Stomach (tissue), 4 donors: Measurements from ENCODE around the gene HOXC12.

Source experiments
- EP300 ChIP-seq: sonication (generic); formaldehyde crosslinking; IDR thresholded peaks from one replicate; pipeline ENCODE4 v1.6.1; 2017; ENCODE audit warnings: antibody characterized with exemption
- POLR2A ChIP-seq, 4 donors: fragments of 450-650 bp; IDR thresholded peaks; one replicate each; pipeline ENCODE4 v1.6.1; 2016; ENCODE audit warnings: antibody characterized with exemption in 4 of 4, control low read depth in 2 of 4, mild to moderate bottlenecking in 1 of 4, moderate library complexity in 1 of 4

DNA sequence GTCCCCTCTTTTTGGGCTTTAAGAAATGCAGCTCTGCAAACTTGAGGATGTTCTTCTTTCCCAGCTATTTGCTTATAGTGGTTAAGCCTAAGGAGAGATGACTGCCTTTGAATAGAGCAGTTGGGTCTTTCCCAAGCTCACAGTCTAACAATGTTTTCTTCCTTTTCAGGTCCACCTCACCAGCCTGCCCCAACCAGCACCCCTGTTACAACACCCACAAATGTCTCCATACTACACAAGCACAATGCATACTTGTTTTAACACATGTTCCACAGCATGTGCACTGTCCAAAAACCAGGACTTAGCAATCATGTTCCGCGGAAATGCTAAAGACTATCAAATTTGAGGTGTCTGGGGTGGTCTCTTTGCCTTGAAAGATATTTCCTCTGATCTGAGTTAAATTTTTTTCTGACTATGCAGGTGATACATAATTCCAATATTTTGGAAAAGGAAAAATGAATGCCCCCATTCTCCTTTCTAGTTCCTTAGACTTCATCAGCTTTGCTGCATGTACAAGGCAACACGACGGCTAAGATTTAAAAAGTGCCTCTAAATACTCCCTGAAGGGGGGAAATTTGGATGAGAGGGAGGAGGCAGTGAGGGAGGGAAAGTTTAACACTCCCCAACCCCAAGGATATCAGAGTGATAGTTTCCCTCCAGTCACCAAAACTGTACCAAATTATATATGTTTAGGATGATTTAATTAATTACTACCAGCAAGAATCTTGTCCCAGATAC is 22.7 kb upstream of the HOXC12 start:
- TF ChIP-seq POLR2A (IDR thresholded peaks at IDR 0.05) (no peak), EP300 (no peak)
